ENCODE results near the gene PIGU. TPM values are rescaled to one million over a fixed set of nuclear protein-coding genes. Genes with fewer than 3 reads are reported as not detected.

The PIGU gene
- polyA plus RNA-seq, 3 donors: 5.8 to 11.3 (median 10.9) TPM

GRCh38 chr20:34622821-34623451 lies 54.0 kb downstream of the PIGU start:
- WGBS (ENCODE audit: insufficient coverage): 61% methylated on average over 3 of the region's 6 CpGs
- no peaks in the 10 kb centered on the region for H3K9me3 ChIP-seq (replicated peaks in 1 of 2; ENCODE audit: control insufficient read depth in 1 of 2, insufficient read depth in 1 of 2, low read length in 2 of 2)
- H3K4me2 ChIP-seq (replicated peaks; ENCODE audit: extremely low read depth, low read length, poor library complexity, severe bottlenecking): peak overlapping the region; percentile 56
- no peaks in the 10 kb centered on the region for H3K27me3 Mint-ChIP-seq (ENCODE audit: low read depth in 3 of 3)
- no peak for TF ChIP-seq CTCF (IDR thresholded peaks at IDR 0.05)
- no peaks in the 10 kb centered on the region for H3K9me3 Mint-ChIP-seq
- H3K4me1 Mint-ChIP-seq: peaks cover 32% of the 10 kb centered on the region
- intact Hi-C loops (cut with micrococcal nuclease): no loop called here
- peak overlapping the region; percentile 31 to 87 (median 69) for H3K27ac Mint-ChIP-seq
- no peaks in the 10 kb centered on the region for H4K20me1 ChIP-seq (ENCODE audit: insufficient read depth, low read length)
- H3K9ac ChIP-seq (ENCODE audit: insufficient read depth, low read length, poor library complexity, severe bottlenecking): no peak overlapping the region
- DNase-seq: peak; percentile 42 to 63 (median 49)
- peaks cover 0 to 6% of the 10 kb centered on the region in 2 donors for H3K36me3 ChIP-seq (replicated peaks in 1 of 2; ENCODE audit: control insufficient read depth in 1 of 2, insufficient read depth in 2 of 2, low read length in 2 of 2)
- no peaks in the 10 kb centered on the region for H3K27me3 ChIP-seq (ENCODE audit: control insufficient read depth in 2 of 2, insufficient read depth in 2 of 2, low read length in 2 of 2)
- H3K27ac ChIP-seq (ENCODE audit: low read depth in 1 of 2, low read length in 2 of 2): peak overlapping the region in 1 of 2 donors; percentile 62
- H3K4me1 ChIP-seq (ENCODE audit: control insufficient read depth in 1 of 2, insufficient read depth in 2 of 2, low read length in 2 of 2): peaks cover 14 to 24% of the 10 kb centered on the region in 2 donors
- H2AFZ ChIP-seq (ENCODE audit: insufficient read depth, low read depth, low read length, poor library complexity, severe bottlenecking): peak overlapping the region; percentile 31
- peak overlapping the region; percentile 31 to 71 (median 67) for H3K4me3 ChIP-seq (replicated peaks in 1 of 3; ENCODE audit: low read depth in 2 of 3, low read length in 3 of 3)
- peaks cover 15 to 26% of the 10 kb centered on the region in 2 donors for H3K36me3 Mint-ChIP-seq
- no peaks in the 10 kb centered on the region for H3K79me2 ChIP-seq (ENCODE audit: insufficient read depth, low read length)
- H3K4me3 Mint-ChIP-seq: peak overlapping the region; percentile 68 to 85

GRCh38 chr20:34621383-34622367 lies 55.2 kb downstream of the PIGU start:
- Histone ChIP-seq H3K4me2 (replicated peaks; ENCODE audit: extremely low read depth, low read length, poor library complexity, severe bottlenecking) (no peak overlapping the region), H3K79me2 (ENCODE audit: insufficient read depth, low read length) (no peaks in the 10 kb centered on the region), H2AFZ (ENCODE audit: insufficient read depth, low read depth, low read length, poor library complexity, severe bottlenecking) (no peak overlapping the region), H4K20me1 (ENCODE audit: insufficient read depth, low read length) (no peaks in the 10 kb centered on the region), H3K9ac (ENCODE audit: insufficient read depth, low read length, poor library complexity, severe bottlenecking) (no peak overlapping the region), H3K36me3 (replicated peaks in 1 of 2; ENCODE audit: control insufficient read depth in 1 of 2, insufficient read depth in 2 of 2, low read length in 2 of 2) (peaks cover 0 to 6% of the 10 kb centered on the region in 2 donors), H3K27me3 (ENCODE audit: control insufficient read depth in 2 of 2, insufficient read depth in 2 of 2, low read length in 2 of 2) (no peaks in the 10 kb centered on the region), H3K4me1 (ENCODE audit: control insufficient read depth in 1 of 2, insufficient read depth in 2 of 2, low read length in 2 of 2) (peaks cover 11 to 15% of the 10 kb centered on the region in 2 donors), H3K4me3 (replicated peaks in 1 of 3; ENCODE audit: low read depth in 2 of 3, low read length in 3 of 3) (no peak overlapping the region), H3K27ac (ENCODE audit: low read depth in 1 of 2, low read length in 2 of 2) (peak overlapping the region in 1 of 2 donors; percentile 23), H3K9me3 (replicated peaks in 1 of 2; ENCODE audit: control insufficient read depth in 1 of 2, insufficient read depth in 1 of 2, low read length in 2 of 2) (no peaks in the 10 kb centered on the region)
- Mint-ChIP-seq H3K27ac (peak overlapping the region in 3 of 7 donors; percentile 15 to 87 (median 38)), H3K27me3 (ENCODE audit: low read depth in 3 of 3) (no peaks in the 10 kb centered on the region), H3K4me1 (peaks cover 25% of the 10 kb centered on the region), H3K9me3 (peaks cover 0 to 5% (median 0%) of the 10 kb centered on the region in 7 donors), H3K4me3 (no peak overlapping the region), H3K36me3 (peaks cover 19 to 38% of the 10 kb centered on the region in 2 donors)
- WGBS (ENCODE audit: insufficient coverage): 100% methylated on average over 2 of the region's 13 CpGs
- no peak for DNase-seq
- no peak for TF ChIP-seq CTCF (IDR thresholded peaks at IDR 0.05)
- intact Hi-C loops (cut with micrococcal nuclease): no loop called here
